Thoracic aorta (tissue), 2 donors: ENCODE data around the gene ALPP. TPM values are rescaled to one million over a fixed set of nuclear protein-coding genes. Genes with fewer than 3 reads are reported as not detected.

ENCODE experiments used
- ATAC-seq: fragments of 150-250 bp; one replicate; pipeline ENCODE4 v1.8.0; 2017; ENCODE audit warnings: low read depth; ENCODE audit not compliant: insufficient number of reproducible peaks, low FRiP score
- DNase-seq: peaks from one replicate; pipeline ENCODE4 v3.0.0-alpha.2; 2020; ENCODE audit warnings: low spot score
- H3K27ac ChIP-seq, 2 donors: fragments of 200-600 bp; sonication (generic); 1 replicate in 1 of 2; 2 replicates in 1 of 2; pipeline ENCODE4 v1.5.1; 2016; ENCODE audit warnings: mild to moderate bottlenecking in 2 of 2, moderate library complexity in 2 of 2
- H3K27me3 ChIP-seq: fragments of 200-600 bp; sonication (generic); replicated peaks from 2 replicates; pipeline ENCODE4 v1.6.0; 2016; ENCODE audit warnings: mild to moderate bottlenecking; ENCODE audit not compliant: insufficient read depth
- H3K36me3 ChIP-seq: fragments of 200-600 bp; sonication (generic); one replicate; pipeline ENCODE4 v1.5.1; 2016
- H3K4me1 ChIP-seq, 2 donors: fragments of 200-600 bp; sonication (generic); 1 replicate in 1 of 2; 2 replicates in 1 of 2; pipeline versions ENCODE4 v1.5.1 to v1.6.0; 2016; ENCODE audit warnings: low read depth in 2 of 2, mild to moderate bottlenecking in 1 of 2; ENCODE audit not compliant: control insufficient read depth in 1 of 2
- H3K4me3 ChIP-seq: fragments of 200-600 bp; sonication (generic); 2 replicates; pipeline ENCODE4 v1.5.1; 2016; ENCODE audit warnings: mild to moderate bottlenecking
- H3K9me3 ChIP-seq: fragments of 200-600 bp; sonication (generic); 2 replicates; pipeline ENCODE4 v1.5.1; 2016
- total RNA-seq, 2 donors: library from RNA; depleted of rRNA; stranded (reverse); fragments of >200 nt; gene quantifications; one replicate each; pipeline versions ENCODE4 v1.1.0 to v1.2.3, GENCODE V29; 2016
- TF ChIP-seq, protein P1 (sequence below): fragments of 200-600 bp; sonication (generic); IDR thresholded peaks from one replicate; pipeline ENCODE4 v1.5.1; 2019; ENCODE audit warnings: antibody characterized with exemption

The ALPP gene
- total RNA-seq, 2 donors from 2014 or later, result not detected

DNA sequence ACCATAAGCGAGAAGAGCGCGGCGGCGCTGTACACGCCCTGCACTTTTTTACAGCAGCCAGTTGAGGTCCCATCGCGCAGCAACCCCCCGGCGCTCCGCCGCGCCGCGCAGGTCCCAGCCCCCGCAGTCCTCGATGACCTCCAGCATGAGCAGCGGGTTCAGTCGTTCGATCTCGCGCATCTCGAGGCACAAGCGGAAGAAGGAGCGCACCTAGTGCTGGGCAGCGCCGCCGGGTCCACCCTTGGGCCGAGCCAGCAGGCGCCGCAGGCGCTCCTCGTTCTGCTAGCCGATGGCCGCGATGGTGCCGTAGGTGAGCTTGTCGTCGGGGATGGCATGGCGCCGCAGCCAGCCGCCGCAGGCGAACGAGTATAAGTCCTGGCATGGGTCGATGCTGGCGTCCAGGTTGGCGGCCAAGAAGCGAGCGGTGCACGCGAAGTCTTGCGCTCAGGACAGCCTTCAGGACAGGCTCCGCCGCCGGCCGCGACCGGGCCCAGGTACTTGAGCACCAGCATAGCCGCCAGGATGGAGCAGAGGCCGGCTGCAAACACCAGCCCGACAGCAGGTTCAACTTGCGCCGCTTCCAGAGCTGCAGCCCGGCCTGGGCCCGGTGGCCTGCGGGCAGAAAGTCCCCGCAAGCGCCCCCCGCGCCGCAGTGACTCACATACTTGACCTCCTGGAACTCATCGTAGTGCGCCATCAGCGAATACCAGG, 8.3 kb downstream of the ALPP start:
- Histone ChIP-seq H3K27me3 (no peaks in the 10 kb centered on the region), H3K27ac (no peak overlapping the region), H3K4me1 (peaks cover 0 to 17% of the 10 kb centered on the region in 2 donors), H3K9me3 (no peaks in the 10 kb centered on the region), H3K36me3 (no peaks in the 10 kb centered on the region), H3K4me3 (no peak overlapping the region)
- no peak for ATAC-seq
- TF ChIP-seq, protein P1, sequence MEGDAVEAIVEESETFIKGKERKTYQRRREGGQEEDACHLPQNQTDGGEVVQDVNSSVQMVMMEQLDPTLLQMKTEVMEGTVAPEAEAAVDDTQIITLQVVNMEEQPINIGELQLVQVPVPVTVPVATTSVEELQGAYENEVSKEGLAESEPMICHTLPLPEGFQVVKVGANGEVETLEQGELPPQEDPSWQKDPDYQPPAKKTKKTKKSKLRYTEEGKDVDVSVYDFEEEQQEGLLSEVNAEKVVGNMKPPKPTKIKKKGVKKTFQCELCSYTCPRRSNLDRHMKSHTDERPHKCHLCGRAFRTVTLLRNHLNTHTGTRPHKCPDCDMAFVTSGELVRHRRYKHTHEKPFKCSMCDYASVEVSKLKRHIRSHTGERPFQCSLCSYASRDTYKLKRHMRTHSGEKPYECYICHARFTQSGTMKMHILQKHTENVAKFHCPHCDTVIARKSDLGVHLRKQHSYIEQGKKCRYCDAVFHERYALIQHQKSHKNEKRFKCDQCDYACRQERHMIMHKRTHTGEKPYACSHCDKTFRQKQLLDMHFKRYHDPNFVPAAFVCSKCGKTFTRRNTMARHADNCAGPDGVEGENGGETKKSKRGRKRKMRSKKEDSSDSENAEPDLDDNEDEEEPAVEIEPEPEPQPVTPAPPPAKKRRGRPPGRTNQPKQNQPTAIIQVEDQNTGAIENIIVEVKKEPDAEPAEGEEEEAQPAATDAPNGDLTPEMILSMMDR, result no peak
- DNase-seq, result no peak

DNA sequence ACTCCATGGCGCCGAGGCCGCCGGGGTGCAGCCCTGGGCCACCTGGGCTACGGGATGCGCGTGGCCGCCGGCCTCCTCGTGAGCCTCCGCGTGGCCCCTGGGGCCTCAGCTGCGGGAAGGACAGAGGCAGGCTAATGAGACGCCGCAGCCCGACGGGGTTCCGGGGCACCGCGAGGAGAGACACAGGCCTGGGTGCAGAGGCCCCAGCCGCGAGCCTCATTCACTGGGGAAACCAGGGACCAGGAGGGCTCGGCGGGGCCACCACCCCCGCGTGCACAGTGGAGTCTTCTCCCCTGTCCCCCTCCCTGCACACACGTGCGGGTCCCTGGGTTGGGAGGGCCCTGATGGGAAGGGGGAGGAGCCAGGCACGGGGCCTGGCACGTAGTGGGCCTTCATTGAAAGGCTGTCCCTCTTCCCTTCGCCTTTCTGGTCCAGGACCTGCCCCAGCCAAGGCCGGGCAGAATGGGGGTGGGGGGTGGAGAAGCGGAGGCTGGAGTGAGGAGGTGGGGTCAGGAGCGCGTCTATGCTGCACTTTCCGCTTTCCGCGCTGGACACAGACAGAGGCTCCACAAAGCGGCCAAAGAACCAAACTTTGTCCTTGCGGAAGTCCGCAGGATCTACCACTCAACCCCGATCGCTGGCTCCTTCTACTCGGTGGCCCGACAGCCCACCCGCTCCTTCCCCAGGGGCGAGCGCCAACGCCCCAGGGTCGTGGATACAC, 9.1 kb downstream of the ALPP start:
- no peak overlapping the region for H3K4me3 ChIP-seq

DNA sequence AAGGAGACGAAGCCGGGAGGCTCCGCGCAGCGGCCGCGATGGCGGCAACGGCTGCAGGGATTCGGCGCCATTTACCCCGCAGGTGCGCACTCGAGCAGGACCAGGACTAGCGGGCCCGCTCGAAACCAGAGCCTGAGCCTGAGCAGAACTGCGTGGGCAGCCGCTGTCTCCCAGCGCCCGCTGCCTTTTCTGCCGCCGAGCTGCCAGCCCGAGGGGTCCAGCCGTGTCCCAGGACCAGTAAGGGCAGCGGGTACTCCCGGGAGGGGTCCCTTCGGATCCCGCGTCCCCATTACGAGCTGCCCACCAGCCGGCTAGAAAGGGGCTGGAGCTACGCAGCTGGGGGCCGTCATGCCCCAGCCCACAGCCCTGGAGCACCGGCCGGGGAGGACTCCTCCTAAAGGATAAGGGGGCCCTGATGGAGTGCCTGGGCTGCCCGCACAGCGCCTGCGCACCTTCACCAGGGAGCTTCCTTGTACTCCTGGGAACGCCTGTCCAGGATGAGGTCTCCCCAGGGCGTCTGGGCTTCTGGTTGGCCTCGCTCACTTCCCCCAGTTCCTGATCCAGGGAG, 9.9 kb downstream of the ALPP start:
- no peak for ATAC-seq
- no peaks in the 10 kb centered on the region for H3K9me3 ChIP-seq
- H3K4me3 ChIP-seq, result no peak overlapping the region
- no peak for DNase-seq
- H3K27me3 ChIP-seq, result no peaks in the 10 kb centered on the region
- TF ChIP-seq, protein P1, result no peak
- no peaks in the 10 kb centered on the region for H3K36me3 ChIP-seq
- peaks cover 0 to 17% of the 10 kb centered on the region in 2 donors for H3K4me1 ChIP-seq
- H3K27ac ChIP-seq, result no peak overlapping the region

More for the DNA sequence above, 9.1 kb downstream of the ALPP start:
- Histone ChIP-seq H3K27me3 (no peaks in the 10 kb centered on the region), H3K4me1 (peaks cover 0 to 17% of the 10 kb centered on the region in 2 donors), H3K9me3 (no peaks in the 10 kb centered on the region), H3K27ac (no peak overlapping the region), H3K36me3 (no peaks in the 10 kb centered on the region)
- DNase-seq (no peak), ATAC-seq (no peak)
- TF ChIP-seq, protein P1, result no peak

DNA sequence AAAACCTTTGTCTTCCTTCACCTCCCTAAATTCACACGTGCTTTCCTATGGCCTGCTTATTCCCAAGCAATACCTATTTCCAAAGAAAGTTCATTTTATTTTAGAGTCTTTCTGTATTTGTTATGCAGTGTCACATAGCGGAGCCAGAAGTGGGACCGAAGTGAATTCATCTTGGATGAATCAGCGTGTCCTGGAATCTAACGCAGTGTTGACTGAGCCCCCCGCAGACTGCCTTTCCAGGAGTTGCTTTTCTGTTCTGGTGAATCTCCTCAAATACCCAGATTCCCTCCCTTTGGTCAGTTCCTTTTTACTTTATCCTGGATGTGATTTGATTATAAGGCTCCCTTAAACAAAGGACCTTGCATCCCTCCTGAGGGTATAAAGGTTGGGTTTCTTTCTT, 10.8 kb downstream of the ALPP start:
- Histone ChIP-seq H3K36me3 (no peaks in the 10 kb centered on the region), H3K9me3 (no peaks in the 10 kb centered on the region), H3K27ac (no peak overlapping the region), H3K4me3 (no peak overlapping the region), H3K27me3 (no peaks in the 10 kb centered on the region), H3K4me1 (peaks cover 0 to 17% of the 10 kb centered on the region in 2 donors)
- TF ChIP-seq, protein P1, result no peak
- ATAC-seq (no peak), DNase-seq (no peak)

DNA sequence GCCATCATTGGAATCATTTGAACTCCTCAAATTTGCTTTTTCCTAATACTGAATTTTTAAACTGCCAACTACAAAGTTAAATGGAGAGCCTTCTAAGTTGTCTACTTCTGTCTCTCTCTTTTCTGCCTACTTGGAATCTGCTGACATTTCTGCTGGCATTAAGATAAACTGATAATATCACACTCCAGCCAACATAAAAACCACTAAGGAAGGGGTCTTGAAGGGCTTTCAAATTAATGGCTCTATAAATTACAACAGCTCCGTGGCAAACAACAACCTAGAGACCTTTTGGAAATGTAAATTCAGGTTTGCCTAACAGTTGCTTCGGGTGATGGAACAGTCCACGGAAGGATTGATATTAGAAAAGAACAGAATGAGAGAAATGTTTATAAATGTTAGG, 12.1 kb downstream of the ALPP start:
- no peaks in the 10 kb centered on the region for H3K27me3 ChIP-seq
- ATAC-seq, result no peak
- TF ChIP-seq, protein P1, result no peak

More for the DNA sequence above, 12.1 kb downstream of the ALPP start:
- DNase-seq, result no peak
- Histone ChIP-seq H3K4me3 (no peak overlapping the region), H3K9me3 (no peaks in the 10 kb centered on the region), H3K36me3 (no peaks in the 10 kb centered on the region), H3K27ac (no peak overlapping the region), H3K4me1 (peaks cover 0 to 17% of the 10 kb centered on the region in 2 donors)
